Neuronal stem cell (in vitro differentiated cells): ENCODE results near the gene PLA2G15.

Source experiments
- DNase-seq: peaks from one replicate; pipeline ENCODE4 v3.0.0-alpha.2; 2013; ENCODE audit warnings: low spot score
- H2AFZ ChIP-seq: one replicate; pipeline ENCODE4 v1.6.1; 2013; ENCODE audit warnings: mild to moderate bottlenecking, low read length, inconsistent platforms
- H2AK5ac ChIP-seq: 2 replicates; pipeline ENCODE4 v1.6.1; 2013; ENCODE audit warnings: low read depth, mild to moderate bottlenecking, inconsistent platforms, low read length, moderate library complexity, mixed read lengths
- H2BK120ac ChIP-seq: 2 replicates; pipeline ENCODE4 v1.6.1; 2013; ENCODE audit warnings: low read depth, mild to moderate bottlenecking, inconsistent platforms, low read length, moderate library complexity, mixed read lengths
- H2BK12ac ChIP-seq: one replicate; pipeline ENCODE4 v1.6.1; 2013; ENCODE audit warnings: low read length, inconsistent platforms
- H2BK15ac ChIP-seq: 2 replicates; pipeline ENCODE4 v1.6.1; 2013; ENCODE audit warnings: mild to moderate bottlenecking, low read length, inconsistent platforms, mixed read lengths
- H2BK5ac ChIP-seq: one replicate; pipeline ENCODE4 v1.6.1; 2013; ENCODE audit warnings: inconsistent platforms, mild to moderate bottlenecking, low read length, moderate library complexity
- H3K14ac ChIP-seq: one replicate; pipeline ENCODE4 v1.6.1; 2013; ENCODE audit warnings: low read length, inconsistent platforms
- H3K18ac ChIP-seq: 2 replicates; pipeline ENCODE4 v1.6.1; 2013; ENCODE audit warnings: low read length, inconsistent platforms
- H3K23ac ChIP-seq: 2 replicates; pipeline ENCODE4 v1.6.1; 2013; ENCODE audit warnings: low read depth, mild to moderate bottlenecking, mixed read lengths, low read length, inconsistent platforms; ENCODE audit not compliant: poor library complexity
- H3K27ac ChIP-seq: replicated peaks from 3 replicates; pipeline ENCODE4 v1.5.1; 2013; ENCODE audit warnings: low read length, inconsistent platforms
- H3K27me3 ChIP-seq, 3 experiments: 2 replicates each; pipeline ENCODE4 v1.6.1; 2013; ENCODE audit warnings: low read length in 3 of 3, mild to moderate bottlenecking in 2 of 3, inconsistent platforms in 1 of 3, low read depth in 1 of 3, mixed read lengths in 1 of 3, moderate library complexity in 1 of 3; ENCODE audit not compliant: control insufficient read depth in 3 of 3, insufficient read depth in 3 of 3
- H3K36me3 ChIP-seq, 2 donors: replicated peaks in 1 of 2; 2 replicates each; pipeline ENCODE4 v1.6.1; 2013; ENCODE audit warnings: low read length in 2 of 2; ENCODE audit not compliant: control insufficient read depth in 2 of 2, insufficient read depth in 2 of 2
- H3K4ac ChIP-seq: 2 replicates; pipeline ENCODE4 v1.6.1; 2013; ENCODE audit warnings: inconsistent platforms, mild to moderate bottlenecking, low read length, moderate library complexity
- H3K4me1 ChIP-seq, 2 donors: 1 replicate in 1 of 2; 2 replicates in 1 of 2; pipeline ENCODE4 v1.6.1; 2013; ENCODE audit warnings: low read length in 2 of 2, low read depth in 1 of 2; ENCODE audit not compliant: control insufficient read depth in 2 of 2, insufficient read depth in 1 of 2
- H3K4me2 ChIP-seq: one replicate; pipeline ENCODE4 v1.6.1; 2013; ENCODE audit warnings: mild to moderate bottlenecking, low read length, inconsistent platforms; ENCODE audit not compliant: insufficient read depth, poor library complexity, severe bottlenecking
- H3K4me3 ChIP-seq, 2 donors: 2 replicates each; pipeline ENCODE4 v1.5.1; 2013; ENCODE audit warnings: low read length in 2 of 2, mild to moderate bottlenecking in 2 of 2, inconsistent platforms in 1 of 2, moderate library complexity in 1 of 2
- H3K79me1 ChIP-seq: one replicate; pipeline ENCODE4 v1.6.1; 2013; ENCODE audit warnings: low read depth, mild to moderate bottlenecking, inconsistent platforms, low read length, moderate library complexity
- H3K9ac ChIP-seq: one replicate; pipeline ENCODE4 v1.6.1; 2013; ENCODE audit warnings: mild to moderate bottlenecking, low read depth, low read length, inconsistent platforms; ENCODE audit not compliant: poor library complexity
- H3K9me3 ChIP-seq, 2 donors: replicated peaks in 1 of 2; 2 replicates each; pipeline versions ENCODE3 to v1.6.1; 2013; ENCODE audit warnings: low read length in 2 of 2, mild to moderate bottlenecking in 2 of 2, inconsistent platforms in 1 of 2, low read depth in 1 of 2, mixed read lengths in 1 of 2, moderate library complexity in 1 of 2; ENCODE audit not compliant: control insufficient read depth in 2 of 2, insufficient read depth in 1 of 2
- H4K8ac ChIP-seq: one replicate; pipeline ENCODE4 v1.6.1; 2013; ENCODE audit warnings: low read depth, mild to moderate bottlenecking, inconsistent platforms, low read length, moderate library complexity
- H4K91ac ChIP-seq: one replicate; pipeline ENCODE4 v1.6.1; 2013; ENCODE audit warnings: low read length, low read depth, mild to moderate bottlenecking, inconsistent platforms; ENCODE audit not compliant: poor library complexity
- WGBS, 2 donors: extraction: QIAGEN DNeasy Blood & Tissue Kit; methylation state at CpG; one replicate each; pipeline ENCODE4 v1.1.7; 2013; ENCODE audit warnings: missing lambda C conversion rate in 2 of 2, mixed read lengths in 1 of 2; ENCODE audit not compliant: insufficient read length in 2 of 2, insufficient replicate concordance in 1 of 2; ENCODE audit errors: extremely low coverage in 2 of 2; 5-methylcytosine and 5-hydroxymethylcytosine counted together

PLA2G15 gene

GRCh38 chr16:68235108-68235886 lies 9.9 kb upstream of the PLA2G15 start:
- Histone ChIP-seq H3K27ac (no peak overlapping the region), H3K18ac (peak overlapping the region; percentile 87), H3K9ac (peak overlapping the region; percentile 91), H3K4me3 (peak overlapping the region in 1 of 2 donors; percentile 49), H2AFZ (no peak overlapping the region), H3K79me1 (peaks cover 2% of the 10 kb centered on the region), H3K23ac (peak overlapping the region; percentile 97), H3K4me2 (peak overlapping the region; percentile 94), H2AK5ac (peak overlapping the region; percentile 74), H2BK5ac (no peak overlapping the region), H3K9me3 (peaks cover 0 to 21% of the 10 kb centered on the region in 2 donors), H4K91ac (no peak overlapping the region), H3K14ac (peak overlapping the region; percentile 32), H2BK120ac (peak overlapping the region; percentile 84), H3K27me3 (peaks cover 0 to 37% (median 14%) of the 10 kb centered on the region in 3 experiments), H3K36me3 (peaks cover 2 to 15% of the 10 kb centered on the region in 2 donors), H3K4ac (no peak overlapping the region), H3K4me1 (peaks cover 9 to 18% of the 10 kb centered on the region in 2 donors), H2BK15ac (peak overlapping the region; percentile 54), H2BK12ac (peak overlapping the region; percentile 52), H4K8ac (peak overlapping the region; percentile 10)
- no peak for DNase-seq
- no CpG with 5 or more reads among the region's 73 CpGs for WGBS, 2 donors

GRCh38 chr16:68235887-68236136 lies 9.4 kb upstream of the PLA2G15 start, which contains the start of gene ESRP2:
Gene ESRP2 (minus strand): TSS chr16:68236127. CDS start chr16:68236045, 82 bp downstream.
- Histone ChIP-seq H3K79me1 (peaks cover 2% of the 10 kb centered on the region), H4K91ac (no peak within 1 kb of the TSS), H3K9ac (peak within 1 kb of the TSS; percentile 91), H3K36me3 (peaks cover 2 to 10% of the 10 kb centered on the region in 2 donors), H2AK5ac (peak within 1 kb of the TSS; percentile 90), H3K23ac (peak within 1 kb of the TSS; percentile 97), H3K27ac (no peak within 1 kb of the TSS), H3K4me3 (peak within 1 kb of the TSS; percentile 37 to 73), H3K14ac (peak within 1 kb of the TSS; percentile 97), H2AFZ (peak within 1 kb of the TSS; percentile 89), H2BK15ac (peak within 1 kb of the TSS; percentile 59), H4K8ac (peak within 1 kb of the TSS; percentile 10), H3K9me3 (peaks cover 0 to 21% of the 10 kb centered on the region in 2 donors), H3K4me1 (peaks cover 9 to 18% of the 10 kb centered on the region in 2 donors), H2BK5ac (peak within 1 kb of the TSS; percentile 39), H2BK12ac (peak within 1 kb of the TSS; percentile 97), H3K4ac (no peak within 1 kb of the TSS), H2BK120ac (peak within 1 kb of the TSS; percentile 87), H3K27me3 (peaks cover 0 to 37% (median 14%) of the 10 kb centered on the region in 3 experiments), H3K4me2 (peak within 1 kb of the TSS; percentile 94), H3K18ac (peak within 1 kb of the TSS; percentile 87)
- no peak for DNase-seq
- WGBS, 2 donors, result no CpG with 5 or more reads among the region's 36 CpGs

- H3K27me3 ChIP-seq, result peaks cover 0 to 37% (median 14%) of the 10 kb centered on the region in 3 experiments
- H2BK120ac ChIP-seq, result peak overlapping the region; percentile 87
- no peak overlapping the region for H3K27ac ChIP-seq
- WGBS, 2 donors, result no CpG with 5 or more reads among the region's 45 CpGs
- peak overlapping the region; percentile 59 for H2BK15ac ChIP-seq
- H3K79me1 ChIP-seq, result peaks cover 2% of the 10 kb centered on the region
- no peak overlapping the region for H3K4ac ChIP-seq
- DNase-seq, result no peak
- peak overlapping the region; percentile 97 for H2BK12ac ChIP-seq
- peak overlapping the region; percentile 89 for H2AFZ ChIP-seq
- H4K91ac ChIP-seq, result no peak overlapping the region
- no peak overlapping the region for H4K8ac ChIP-seq
- peak overlapping the region; percentile 80 for H3K9ac ChIP-seq
- H3K4me2 ChIP-seq, result peak overlapping the region; percentile 94
- peak overlapping the region in 1 of 2 donors; percentile 73 for H3K4me3 ChIP-seq
- peaks cover 0 to 7% of the 10 kb centered on the region in 2 donors for H3K36me3 ChIP-seq
- H2AK5ac ChIP-seq, result peak overlapping the region; percentile 90
- peaks cover 9 to 18% of the 10 kb centered on the region in 2 donors for H3K4me1 ChIP-seq
- peak overlapping the region; percentile 97 for H3K23ac ChIP-seq
- H3K9me3 ChIP-seq, result peaks cover 0 to 21% of the 10 kb centered on the region in 2 donors
- peak overlapping the region; percentile 53 for H3K18ac ChIP-seq
- H3K14ac ChIP-seq, result peak overlapping the region; percentile 97
- peak overlapping the region; percentile 39 for H2BK5ac ChIP-seq
Observed at GRCh38 chr16:68236137-68236825, 8.9 kb upstream of the PLA2G15 start.

GRCh38 chr16:68236826-68237242 lies 8.3 kb upstream of the PLA2G15 start:
- no peak overlapping the region for H3K14ac ChIP-seq
- H3K9ac ChIP-seq, result peak overlapping the region; percentile 65
- no peak overlapping the region for H3K4ac ChIP-seq
- H3K27me3 ChIP-seq, result peaks cover 0 to 37% (median 14%) of the 10 kb centered on the region in 3 experiments
- H2BK12ac ChIP-seq, result peak overlapping the region; percentile 97
- H3K23ac ChIP-seq, result peak overlapping the region; percentile 97
- H2BK5ac ChIP-seq, result peak overlapping the region; percentile 39
- H4K8ac ChIP-seq, result no peak overlapping the region
- H3K9me3 ChIP-seq, result peaks cover 0 to 21% of the 10 kb centered on the region in 2 donors
- no peak for DNase-seq
- peak overlapping the region; percentile 93 for H3K18ac ChIP-seq
- H3K4me2 ChIP-seq, result peak overlapping the region; percentile 94
- H2BK120ac ChIP-seq, result no peak overlapping the region
- H3K4me3 ChIP-seq, result peak overlapping the region; percentile 37 to 73
- peaks cover 9 to 18% of the 10 kb centered on the region in 2 donors for H3K4me1 ChIP-seq
- H2AK5ac ChIP-seq, result peak overlapping the region; percentile 90
- H2AFZ ChIP-seq, result peak overlapping the region; percentile 89
- H3K79me1 ChIP-seq, result peaks cover 2% of the 10 kb centered on the region
- H3K36me3 ChIP-seq, result peaks cover 0 to 2% of the 10 kb centered on the region in 2 donors
- H3K27ac ChIP-seq, result peak overlapping the region; percentile 53
- H4K91ac ChIP-seq, result no peak overlapping the region
- peak overlapping the region; percentile 59 for H2BK15ac ChIP-seq
- no CpG with 5 or more reads among the region's 21 CpGs for WGBS, 2 donors
